Ovary (tissue), 3 donors: Measurements from ENCODE around the gene TMEM238L.

Source experiments
- CTCF ChIP-seq, 3 donors: fragments of 450-650 bp in 2 of 3; fragments of 200-600 bp in 1 of 3; IDR thresholded peaks; one replicate each; pipeline versions ENCODE4 v1.5.1 to v1.8.0; 2016 to 2022; ENCODE audit warnings: antibody characterized with exemption in 3 of 3, mild to moderate bottlenecking in 1 of 3
- EP300 ChIP-seq: sonication (generic); formaldehyde crosslinking; IDR thresholded peaks from one replicate; pipeline ENCODE4 v1.6.1; 2017; ENCODE audit warnings: antibody characterized with exemption
- POLR2A ChIP-seq: fragments of 450-650 bp; IDR thresholded peaks from one replicate; pipeline ENCODE4 v1.6.1; 2017; ENCODE audit warnings: antibody characterized with exemption, mild to moderate bottlenecking, moderate library complexity
- donor health status: DM: no; HTN: no; CAD: no.

DNA sequence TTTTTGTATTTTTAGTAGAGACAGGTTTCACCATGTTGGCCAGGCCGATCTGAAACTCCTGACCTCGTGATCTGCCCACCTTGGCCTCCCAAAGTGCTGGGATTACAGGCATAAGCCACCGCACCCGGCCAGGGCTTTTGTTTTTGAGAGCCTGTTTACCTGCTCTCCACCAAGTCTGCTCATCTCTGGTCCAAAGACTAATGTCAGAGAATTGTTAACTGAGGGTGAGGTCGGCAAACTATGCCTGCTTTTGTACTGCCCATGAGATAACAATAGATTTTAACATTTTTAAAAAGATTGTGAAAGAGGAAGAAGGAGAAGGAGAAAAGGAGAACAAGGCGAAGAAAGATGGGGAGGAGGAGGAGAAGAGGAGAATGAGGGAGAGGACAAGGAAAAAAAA lies 26.0 kb downstream of the TMEM238L start:
- TF ChIP-seq CTCF (IDR thresholded peaks at IDR 0.05) (no peak), POLR2A (no peak), EP300 (no peak)
